Right atrium auricular region (tissue), 2 donors: ENCODE measurements around the gene PRR33. TPM values are rescaled to one million over a fixed set of nuclear protein-coding genes. Genes with fewer than 3 reads are reported as not detected.

Experiments used
- DNase-seq: peaks from one replicate; pipeline ENCODE4 v3.0.0-alpha.2; 2019; ENCODE audit warnings: low spot score
- H3K27ac ChIP-seq, 2 donors: fragments of 200-600 bp; sonication (generic); 1 replicate in 1 of 2; 2 replicates in 1 of 2; pipeline ENCODE4 v1.5.1; 2016 to 2019
- H3K27me3 ChIP-seq, 2 donors: fragments of 200-600 bp; sonication (generic); one replicate each; pipeline versions ENCODE4 v1.5.1 to v1.6.0; 2017 to 2019
- H3K36me3 ChIP-seq: fragments of 200-600 bp; sonication (generic); one replicate; pipeline ENCODE4 v1.5.1; 2016
- H3K4me1 ChIP-seq, 2 donors: fragments of 200-600 bp; sonication (generic); one replicate each; pipeline versions ENCODE4 v1.5.1 to v1.6.0; 2017 to 2019
- H3K4me3 ChIP-seq, 2 donors: fragments of 200-600 bp; sonication (generic); 1 replicate in 1 of 2; 2 replicates in 1 of 2; pipeline ENCODE4 v1.5.1; 2017 to 2019; ENCODE audit warnings: mild to moderate bottlenecking in 1 of 2, moderate library complexity in 1 of 2
- H3K9me3 ChIP-seq, 2 donors: fragments of 200-600 bp; sonication (generic); one replicate each; pipeline ENCODE4 v1.5.1; 2019
- CTCF ChIP-seq, 2 donors: fragments of 200-600 bp; sonication (generic); IDR thresholded peaks; one replicate each; pipeline ENCODE4 v1.5.1; 2019; ENCODE audit warnings: antibody characterized with exemption in 2 of 2
- total RNA-seq, 2 donors: library from RNA; depleted of rRNA; stranded (reverse); fragments of >200 nt; gene quantifications; one replicate each; pipeline ENCODE4 v1.1.0, GENCODE V29; 2016

PRR33 gene
- total RNA-seq, 2 donors from 2014 or later = 0.33 TPM; not detected in 1

- TF ChIP-seq CTCF (IDR thresholded peaks at IDR 0.05) = no peak
- Histone ChIP-seq H3K36me3 (no peaks in the 10 kb centered on the region), H3K4me3 (peak overlapping the region in 1 of 2 donors; percentile 11), H3K27ac (no peak overlapping the region), H3K9me3 (no peaks in the 10 kb centered on the region), H3K4me1 (no peaks in the 10 kb centered on the region), H3K27me3 (no peaks in the 10 kb centered on the region)
- DNase-seq = no peak
Measured at GRCh38 chr11:1853376-1854131, 38.1 kb downstream of the PRR33 start.

- Histone ChIP-seq H3K9me3 (no peaks in the 10 kb centered on the region), H3K27me3 (no peaks in the 10 kb centered on the region), H3K4me1 (no peaks in the 10 kb centered on the region), H3K27ac (no peak within 1 kb of the TSS), H3K4me3 (peak within 1 kb of the TSS in 1 of 2 donors; percentile 11), H3K36me3 (no peaks in the 10 kb centered on the region)
- no peak for DNase-seq
- no peak for TF ChIP-seq CTCF (IDR thresholded peaks at IDR 0.05)
Measured at GRCh38 chr11:1852877-1853276, 38.8 kb downstream of the PRR33 start, which contains the start of gene LSP1. Gene LSP1, plus strand, starts transcription at chr11:1853084. Its CDS starts 61 bp downstream, at chr11:1853145.

- no peaks in the 10 kb centered on the region for H3K4me1 ChIP-seq
- no peak overlapping the region for H3K27ac ChIP-seq
- H3K9me3 ChIP-seq = no peaks in the 10 kb centered on the region
- no peak for TF ChIP-seq CTCF (IDR thresholded peaks at IDR 0.05)
- no peaks in the 10 kb centered on the region for H3K36me3 ChIP-seq
- DNase-seq = no peak
- H3K4me3 ChIP-seq = no peak overlapping the region
- H3K27me3 ChIP-seq = no peaks in the 10 kb centered on the region
Measured at GRCh38 chr11:1852271-1852876, 39.3 kb downstream of the PRR33 start.

- no peaks in the 10 kb centered on the region for H3K9me3 ChIP-seq
- no peak overlapping the region for H3K4me3 ChIP-seq
- no peaks in the 10 kb centered on the region for H3K4me1 ChIP-seq
- no peaks in the 10 kb centered on the region for H3K36me3 ChIP-seq
- TF ChIP-seq CTCF (IDR thresholded peaks at IDR 0.05) = no peak
- DNase-seq = no peak
- no peaks in the 10 kb centered on the region for H3K27me3 ChIP-seq
- H3K27ac ChIP-seq = no peak overlapping the region
Measured at GRCh38 chr11:1851468-1852180, 40.1 kb downstream of the PRR33 start.

- Histone ChIP-seq H3K9me3 (no peaks in the 10 kb centered on the region), H3K36me3 (no peaks in the 10 kb centered on the region), H3K4me3 (no peak overlapping the region), H3K4me1 (peaks cover 0 to 16% of the 10 kb centered on the region in 2 donors), H3K27me3 (no peaks in the 10 kb centered on the region), H3K27ac (no peak overlapping the region)
- TF ChIP-seq CTCF (IDR thresholded peaks at IDR 0.05) = no peak
- DNase-seq = no peak
Measured at GRCh38 chr11:1848640-1849430, 42.9 kb downstream of the PRR33 start.
